ENCODE measurements around the gene FLYWCH2.
A peak's percentile ranks its signal among the peaks of the same experiment; 100 is the strongest.

FLYWCH2 gene

GRCh38 chr16:2882650-2883457 lies at the start of gene FLYWCH2:
FLYWCH2 (plus strand) TSS chr16:2883215; CDS start chr16:2896450, 13,235 bp downstream.
- peak; percentile 97 for DNase-seq (ENCODE audit: low spot score)

GRCh38 chr16:2833776-2834175 lies 49.2 kb upstream of the FLYWCH2 start:
- no peak for DNase-seq (ENCODE audit: low spot score)

GRCh38 chr16:2834968-2835367 lies 48.0 kb upstream of the FLYWCH2 start:
- DNase-seq (ENCODE audit: low spot score), result no peak

GRCh38 chr16:2835638-2836493 lies 47.1 kb upstream of the FLYWCH2 start:
- DNase-seq (ENCODE audit: low spot score), result peak; percentile 94

- no peak for DNase-seq (ENCODE audit: low spot score)
Measured at GRCh38 chr16:2836646-2837508, 46.1 kb upstream of the FLYWCH2 start.

GRCh38 chr16:2838928-2839327 lies 44.1 kb upstream of the FLYWCH2 start:
- peak; percentile 89 for DNase-seq (ENCODE audit: low spot score)

GRCh38 chr16:2839650-2840450 lies 43.2 kb upstream of the FLYWCH2 start:
- DNase-seq (ENCODE audit: low spot score), result no peak

- DNase-seq (ENCODE audit: low spot score), result no peak
Measured at GRCh38 chr16:2840914-2841313, 42.1 kb upstream of the FLYWCH2 start.

- DNase-seq (ENCODE audit: low spot score), result no peak
Measured at GRCh38 chr16:2841606-2842339, 41.2 kb upstream of the FLYWCH2 start.

GRCh38 chr16:2842340-2843000 lies 40.5 kb upstream of the FLYWCH2 start:
- DNase-seq (ENCODE audit: low spot score), result no peak

GRCh38 chr16:2843526-2843925 lies 39.5 kb upstream of the FLYWCH2 start:
- no peak for DNase-seq (ENCODE audit: low spot score)

GRCh38 chr16:2845116-2845515 lies 37.9 kb upstream of the FLYWCH2 start:
- no peak for DNase-seq (ENCODE audit: low spot score)

- peak; percentile 50 for DNase-seq (ENCODE audit: low spot score)
Measured at GRCh38 chr16:2846511-2847310, 36.3 kb upstream of the FLYWCH2 start.

GRCh38 chr16:2848933-2849725 lies 33.9 kb upstream of the FLYWCH2 start:
- DNase-seq (ENCODE audit: low spot score), result no peak

- no peak for DNase-seq (ENCODE audit: low spot score)
Measured at GRCh38 chr16:2852003-2852730, 30.8 kb upstream of the FLYWCH2 start.

GRCh38 chr16:2852731-2853507 lies 30.1 kb upstream of the FLYWCH2 start:
- DNase-seq (ENCODE audit: low spot score), result no peak
